ENCODE data around the gene KCNH3. TPM values are rescaled to one million over a fixed set of nuclear protein-coding genes. Genes with fewer than 3 reads are reported as not detected.
"Not testable (repeated sequence)": the region's sequence is repeated elsewhere in the genome, so short reads cannot be mapped to it uniquely, and the experiment has no call there.

KCNH3 gene
- total RNA-seq, 1 donor from 2014 or later = 0.24 TPM

- no peak for DNase-seq (ENCODE audit: low spot score)
Observed at GRCh38 chr12:49527361-49528130, 11.3 kb upstream of the KCNH3 start.

- DNase-seq (ENCODE audit: low spot score) = no peak
Observed at GRCh38 chr12:49529414-49529813, 9.4 kb upstream of the KCNH3 start.

- DNase-seq (ENCODE audit: low spot score) = no peak
Observed at GRCh38 chr12:49531745-49532144, 7.1 kb upstream of the KCNH3 start.

GRCh38 chr12:49533331-49533730 lies 5.5 kb upstream of the KCNH3 start:
- DNase-seq (ENCODE audit: low spot score) = no peak

- not testable (repeated sequence) for DNase-seq (ENCODE audit: low spot score)
Observed at GRCh38 chr12:49534122-49534521, 4.7 kb upstream of the KCNH3 start.

GRCh38 chr12:49534731-49535278 lies 4.0 kb upstream of the KCNH3 start:
- no peak for DNase-seq (ENCODE audit: low spot score)

GRCh38 chr12:49535921-49536525 lies 2.8 kb upstream of the KCNH3 start:
- no peak for DNase-seq (ENCODE audit: low spot score)

- no peak for DNase-seq (ENCODE audit: low spot score)
Observed at GRCh38 chr12:49536526-49537071, 2.2 kb upstream of the KCNH3 start.

- no peak for DNase-seq (ENCODE audit: low spot score)
Observed at GRCh38 chr12:49537231-49537751, 1.5 kb upstream of the KCNH3 start.

- no peak for DNase-seq (ENCODE audit: low spot score)
Observed at GRCh38 chr12:49537752-49538509, 899 bp upstream of the KCNH3 start.

GRCh38 chr12:49539406-49540228 lies 787 bp downstream of the KCNH3 start:
- no peak for DNase-seq (ENCODE audit: low spot score)

- DNase-seq (ENCODE audit: low spot score) = no peak
Observed at GRCh38 chr12:49540229-49541139, 1.7 kb downstream of the KCNH3 start.

GRCh38 chr12:49541140-49541861 lies 2.5 kb downstream of the KCNH3 start:
- no peak for DNase-seq (ENCODE audit: low spot score)

- no peak for DNase-seq (ENCODE audit: low spot score)
Observed at GRCh38 chr12:49541911-49542505, 3.2 kb downstream of the KCNH3 start.

GRCh38 chr12:49542592-49543160 lies 3.8 kb downstream of the KCNH3 start:
- DNase-seq (ENCODE audit: low spot score) = no peak

GRCh38 chr12:49543221-49543913 lies 4.5 kb downstream of the KCNH3 start:
- no peak for DNase-seq (ENCODE audit: low spot score)

GRCh38 chr12:49543914-49544815 lies 5.3 kb downstream of the KCNH3 start:
- DNase-seq (ENCODE audit: low spot score) = no peak
